ENCODE data around the gene SLC25A20.
"Not testable (repeated sequence)": the region's sequence is repeated elsewhere in the genome, so short reads cannot be mapped to it uniquely, and the experiment has no call there.

Gene SLC25A20

GRCh38 chr3:48847053-48847503 lies 51.6 kb downstream of the SLC25A20 start:
- peak; percentile 69 for DNase-seq (ENCODE audit: low spot score)

GRCh38 chr3:48845170-48845569 lies 53.5 kb downstream of the SLC25A20 start:
- DNase-seq (ENCODE audit: low spot score): no peak

- no peak for DNase-seq (ENCODE audit: low spot score)
Measured at GRCh38 chr3:48837163-48837562, 61.5 kb downstream of the SLC25A20 start.

DNA sequence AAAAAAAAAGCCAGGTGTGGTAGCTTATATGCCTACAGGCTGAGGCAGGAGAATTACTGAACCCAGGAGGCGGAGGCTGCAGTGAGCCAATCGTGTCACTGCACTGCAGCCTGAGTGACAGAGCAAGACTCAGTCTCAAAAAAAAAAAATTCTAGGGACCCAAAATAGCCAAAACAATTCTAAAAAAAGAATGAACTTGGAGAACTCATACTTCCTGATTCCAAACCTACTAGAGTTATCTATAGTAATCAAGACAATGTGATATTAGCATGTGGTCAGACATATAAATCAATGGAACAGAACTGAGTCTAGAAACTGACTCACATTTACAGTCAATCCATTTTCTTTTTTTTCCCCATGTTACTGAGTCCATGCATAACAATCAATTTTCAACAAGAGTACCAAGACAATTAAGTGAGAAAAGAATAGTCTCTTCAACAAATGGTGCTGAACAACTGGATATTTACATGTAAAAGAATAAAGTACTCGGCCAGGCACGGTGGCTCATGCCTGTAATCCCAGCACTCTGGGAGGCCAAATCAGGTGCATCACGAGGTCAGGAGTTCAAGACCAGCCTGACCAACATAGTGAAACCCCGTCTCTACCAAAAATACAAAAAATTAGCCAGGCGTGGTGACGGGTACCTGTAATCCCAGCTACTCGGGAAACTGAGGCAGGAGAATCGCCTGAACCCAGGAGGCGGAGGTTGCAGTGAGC lies 62.9 kb downstream of the SLC25A20 start:
- DNase-seq (ENCODE audit: low spot score): no peak

- no peak for DNase-seq (ENCODE audit: low spot score)
Measured at GRCh38 chr3:48832684-48833083, 66.0 kb downstream of the SLC25A20 start.

DNA sequence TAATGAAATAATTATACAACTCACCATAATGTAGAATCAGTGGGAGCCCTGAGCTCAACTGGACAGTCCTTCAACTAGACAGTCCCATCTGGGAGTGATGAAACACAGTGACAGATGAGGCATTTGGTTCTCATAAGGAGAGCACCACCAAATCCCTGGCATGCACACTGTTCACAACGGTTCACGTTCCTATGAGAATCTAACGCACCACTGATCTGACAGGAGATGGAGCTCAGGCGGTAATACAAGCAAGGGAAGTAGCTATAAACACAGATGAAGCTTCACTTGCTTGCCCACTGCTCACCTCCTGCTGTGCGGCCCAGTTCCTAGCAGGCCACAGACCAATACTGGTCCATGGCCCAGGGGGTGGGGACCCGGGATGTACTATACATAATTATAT lies 68.0 kb downstream of the SLC25A20 start:
- DNase-seq (ENCODE audit: low spot score): no peak

DNA sequence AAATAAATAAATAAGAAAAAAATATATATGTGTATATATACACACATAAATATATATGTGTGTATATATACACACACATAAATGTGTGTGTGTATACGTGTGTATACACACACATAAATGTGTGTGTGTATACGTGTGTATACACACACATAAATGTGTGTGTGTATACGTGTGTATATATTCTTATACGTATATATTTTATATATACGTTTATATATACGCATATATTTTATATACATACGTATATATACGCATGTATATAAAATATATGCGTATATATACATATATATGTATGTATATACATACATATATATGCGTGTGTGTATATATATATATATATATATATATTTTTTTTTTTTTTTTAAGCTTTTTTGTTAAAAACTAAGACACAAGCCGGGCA lies 69.2 kb downstream of the SLC25A20 start:
- DNase-seq (ENCODE audit: low spot score): not testable (repeated sequence)

DNA sequence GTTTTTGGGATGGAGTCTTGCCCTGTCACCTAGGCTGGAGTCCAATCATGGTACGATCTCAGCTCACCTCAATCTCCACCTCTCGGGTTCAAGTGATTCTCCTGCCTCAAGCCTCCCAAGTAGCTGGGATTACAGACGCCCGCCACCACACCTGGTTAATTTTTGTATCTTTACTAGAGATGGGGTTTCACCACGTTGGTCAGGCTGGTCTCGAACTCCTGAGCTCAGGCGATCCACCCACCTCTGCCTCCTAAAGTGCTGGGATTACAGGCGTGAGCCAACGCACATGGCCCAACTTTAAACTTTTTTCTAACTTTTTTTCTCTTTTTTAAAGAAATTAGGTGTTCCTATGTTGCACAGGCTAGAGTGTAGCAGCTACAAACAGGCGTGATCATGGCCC lies 70.8 kb downstream of the SLC25A20 start:
- not testable (repeated sequence) for DNase-seq (ENCODE audit: low spot score)

GRCh38 chr3:48826451-48826850 lies 72.2 kb downstream of the SLC25A20 start:
- DNase-seq (ENCODE audit: low spot score): no peak

- DNase-seq (ENCODE audit: low spot score): no peak
Measured at GRCh38 chr3:48820612-48821324, 77.9 kb downstream of the SLC25A20 start.

GRCh38 chr3:48819234-48820221 lies 79.2 kb downstream of the SLC25A20 start:
- no peak for DNase-seq (ENCODE audit: low spot score)

DNA sequence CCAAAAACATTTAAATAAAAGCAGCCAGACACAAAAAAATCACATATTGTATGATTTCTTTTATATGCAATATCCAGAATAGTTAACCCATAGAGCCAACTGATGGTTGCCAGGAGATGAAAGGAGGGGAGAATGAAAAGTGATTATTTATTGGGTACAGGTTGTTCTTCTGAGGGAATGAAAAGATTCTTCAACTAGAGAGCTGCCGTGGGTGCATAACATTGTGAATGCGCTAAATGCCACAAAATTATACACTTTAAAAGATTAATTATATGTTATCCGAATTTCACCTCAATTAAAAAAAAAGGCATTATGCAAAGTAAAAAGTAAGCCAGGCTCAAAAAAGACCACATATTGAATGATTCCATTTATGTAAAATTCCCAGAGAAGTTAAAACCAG lies 87.2 kb downstream of the SLC25A20 start:
- no peak for DNase-seq (ENCODE audit: low spot score)

Data from Ammon's horn (tissue), 1 donor.